HEK293T (cell line): ENCODE data around the gene DOCK2.

ENCODE experiments used
- BHLHE40 ChIP-seq: fragments of 450-650 bp; IDR thresholded peaks from 2 replicates; pipeline ENCODE4 v1.6.1; 2016; ENCODE audit warnings: mild to moderate bottlenecking, moderate library complexity, borderline replicate concordance
- ELF4 ChIP-seq: fragments of 450-650 bp; IDR thresholded peaks from 2 replicates; pipeline ENCODE4 v1.6.1; 2017; ENCODE audit warnings: antibody characterized with exemption
- FOXK2 ChIP-seq: fragments of 450-650 bp; IDR thresholded peaks from 2 replicates; pipeline ENCODE4 v1.6.1; 2016; ENCODE audit warnings: mild to moderate bottlenecking
- FOXM1 ChIP-seq: fragments of 450-650 bp; IDR thresholded peaks from 2 replicates; pipeline ENCODE4 v1.6.1; 2017; ENCODE audit warnings: mild to moderate bottlenecking, borderline replicate concordance
- HDGF ChIP-seq: fragments of 450-650 bp; IDR thresholded peaks from 2 replicates; pipeline ENCODE4 v1.6.1; 2017; ENCODE audit warnings: antibody characterized with exemption, borderline replicate concordance
- L3MBTL2 ChIP-seq: fragments of 450-650 bp; conservative IDR thresholded peaks from 2 replicates; pipeline ENCODE4 v1.6.1; 2016; ENCODE audit warnings: mild to moderate bottlenecking
- NFRKB ChIP-seq: fragments of 450-650 bp; IDR thresholded peaks from 2 replicates; pipeline ENCODE4 v1.6.1; 2016; ENCODE audit warnings: mild to moderate bottlenecking, moderate library complexity
- TARDBP ChIP-seq: fragments of 450-650 bp; IDR thresholded peaks from 2 replicates; pipeline ENCODE4 v1.6.1; 2016
- ZNF384 ChIP-seq: fragments of 450-650 bp; IDR thresholded peaks from 2 replicates; pipeline ENCODE4 v1.6.1; 2016

GRCh38 chr5:169627551-169627950 lies 9.5 kb upstream of the DOCK2 start:
- TF ChIP-seq L3MBTL2, result no peak
- no peak for TF ChIP-seq FOXM1
- TF ChIP-seq BHLHE40, result no peak
- no peak for TF ChIP-seq FOXK2
- no peak for TF ChIP-seq HDGF
- TF ChIP-seq ELF4, result no peak
- no peak for TF ChIP-seq ZNF384
- no peak for TF ChIP-seq NFRKB
- no peak for TF ChIP-seq TARDBP
